SK-N-SH treated with all-trans-retinoic acid at 6 μM for 48 hours (cell line): ENCODE results near the gene MSRB3.
A peak's percentile ranks its signal among the peaks of the same experiment; 100 is the strongest.

Source experiments
- ATAC-seq: fragments of 200-7000 bp; cut with Tn5 transposase; 3 replicates; pipeline ENCODE4 v1.9.1; 2020; ENCODE audit warnings: mild to moderate bottlenecking, moderate library complexity
- ARNTL ChIP-seq: fragments of 450-650 bp; formaldehyde crosslinking; IDR thresholded peaks from 2 replicates; pipeline ENCODE4 v1.5.0; 2020; ENCODE audit warnings: low read depth, mild to moderate bottlenecking, moderate library complexity, borderline replicate concordance
- BACH2 ChIP-seq: fragments of 250-450 bp; sonication (Bioruptor Pico); IDR thresholded peaks from 2 replicates; pipeline ENCODE4 v1.9.0; 2021; ENCODE audit warnings: mild to moderate bottlenecking, borderline replicate concordance
- ESRRG ChIP-seq: fragments of 250-450 bp; sonication (Bioruptor Pico); IDR thresholded peaks from 2 replicates; pipeline ENCODE4 v1.6.1; 2021; ENCODE audit warnings: mild to moderate bottlenecking
- GLIS3 ChIP-seq: fragments of 250-450 bp; sonication (Bioruptor Pico); IDR thresholded peaks from 2 replicates; pipeline ENCODE4 v1.5.0; 2020; ENCODE audit warnings: mild to moderate bottlenecking, moderate library complexity
- ISL1 ChIP-seq: fragments of 250-450 bp; sonication (Bioruptor Pico); IDR thresholded peaks from 2 replicates; pipeline ENCODE4 v2.1.2; 2022; ENCODE audit warnings: mild to moderate bottlenecking, moderate library complexity
- OSR1 ChIP-seq: fragments of 250-450 bp; sonication (Bioruptor Pico); IDR thresholded peaks from 2 replicates; pipeline ENCODE4 v1.8.0; 2022; ENCODE audit warnings: moderate library complexity, mild to moderate bottlenecking, inconsistent platforms
- PPARA ChIP-seq: fragments of 250-450 bp; sonication (Bioruptor Pico); IDR thresholded peaks from 2 replicates; pipeline ENCODE4 v1.5.0; 2020; ENCODE audit warnings: mild to moderate bottlenecking, borderline replicate concordance
- RARB ChIP-seq: fragments of 250-450 bp; sonication (Bioruptor Pico); IDR thresholded peaks from 2 replicates; pipeline ENCODE4 v1.8.0; 2021; ENCODE audit warnings: mild to moderate bottlenecking, moderate library complexity
- SNAI2 ChIP-seq: fragments of 250-450 bp; sonication (Bioruptor Pico); IDR thresholded peaks from 2 replicates; pipeline ENCODE4 v1.5.0; 2020; ENCODE audit warnings: mild to moderate bottlenecking, moderate library complexity
- TOX ChIP-seq: fragments of 250-450 bp; sonication (Bioruptor Pico); IDR thresholded peaks from 2 replicates; pipeline ENCODE4 v1.8.0; 2021; ENCODE audit warnings: mild to moderate bottlenecking, moderate library complexity, borderline replicate concordance
- ZC3H10 ChIP-seq: fragments of 250-450 bp; sonication (Bioruptor Pico); IDR thresholded peaks from 2 replicates; pipeline ENCODE4 v1.5.1; 2021; ENCODE audit warnings: mild to moderate bottlenecking, moderate library complexity
- ZFP3 ChIP-seq: fragments of 250-450 bp; sonication (Bioruptor Pico); IDR thresholded peaks from 2 replicates; pipeline ENCODE4 v1.5.0; 2020; ENCODE audit warnings: mild to moderate bottlenecking, moderate library complexity
- ZNF565 ChIP-seq: fragments of 450-650 bp; formaldehyde crosslinking; conservative IDR thresholded peaks from 2 replicates; pipeline ENCODE4 v1.5.0; 2020; ENCODE audit warnings: low read depth, mild to moderate bottlenecking, moderate library complexity
- ZNF8 ChIP-seq: fragments of 450-650 bp; formaldehyde crosslinking; IDR thresholded peaks from 2 replicates; pipeline ENCODE4 v1.5.0; 2020; ENCODE audit warnings: mild to moderate bottlenecking, moderate library complexity
- TF ChIP-seq, protein P1 (sequence below): fragments of 250-450 bp; sonication (Bioruptor Pico); IDR thresholded peaks from 2 replicates; pipeline ENCODE4 v1.5.1; 2021; ENCODE audit warnings: mild to moderate bottlenecking, moderate library complexity
- TF ChIP-seq, protein P2 (sequence below): fragments of 250-450 bp; sonication (Bioruptor Pico); IDR thresholded peaks from 2 replicates; pipeline ENCODE4 v1.8.0; 2021; ENCODE audit warnings: low read depth, mild to moderate bottlenecking, moderate library complexity, borderline replicate concordance
- TF ChIP-seq, protein P3 (sequence below): fragments of 250-450 bp; sonication (Bioruptor Pico); IDR thresholded peaks from 2 replicates; pipeline ENCODE4 v1.8.0; 2020; ENCODE audit warnings: mild to moderate bottlenecking, moderate library complexity, borderline replicate concordance
- TF ChIP-seq, protein P4 (sequence below): fragments of 250-450 bp; sonication (Bioruptor Pico); IDR thresholded peaks from 2 replicates; pipeline ENCODE4 v1.5.1; 2020; ENCODE audit warnings: low read depth, mild to moderate bottlenecking, moderate library complexity
- TF ChIP-seq, protein P5 (sequence below): fragments of 250-450 bp; sonication (Bioruptor Pico); IDR thresholded peaks from 2 replicates; pipeline ENCODE4 v1.5.0; 2020; ENCODE audit warnings: mild to moderate bottlenecking, moderate library complexity

MSRB3 gene

DNA sequence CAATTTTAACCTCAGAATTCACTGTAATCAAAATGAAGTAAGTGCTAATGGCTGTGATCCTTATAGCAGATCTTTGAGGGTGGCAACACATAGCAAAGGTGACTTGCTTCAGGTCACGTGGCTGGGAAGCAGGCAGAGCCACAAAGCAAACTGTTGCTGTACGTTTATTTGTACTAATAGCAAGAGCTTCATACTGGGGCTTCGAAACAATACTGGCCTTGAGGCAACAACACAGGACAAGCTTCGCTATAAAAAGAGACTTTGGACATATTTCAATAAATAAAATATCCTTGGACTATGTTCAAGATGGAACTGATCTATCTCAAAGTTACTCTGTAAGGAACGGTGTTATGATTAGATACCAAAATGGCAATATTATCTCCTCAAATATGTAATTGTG, 44.6 kb downstream of the MSRB3 start:
- TF ChIP-seq ZC3H10 (CRISPR knock-in tag) (no peak), ISL1 (no peak), ZNF565 (no peak), TOX (CRISPR knock-in tag) (no peak), SNAI2 (CRISPR knock-in tag) (no peak)
- TF ChIP-seq, protein P1, sequence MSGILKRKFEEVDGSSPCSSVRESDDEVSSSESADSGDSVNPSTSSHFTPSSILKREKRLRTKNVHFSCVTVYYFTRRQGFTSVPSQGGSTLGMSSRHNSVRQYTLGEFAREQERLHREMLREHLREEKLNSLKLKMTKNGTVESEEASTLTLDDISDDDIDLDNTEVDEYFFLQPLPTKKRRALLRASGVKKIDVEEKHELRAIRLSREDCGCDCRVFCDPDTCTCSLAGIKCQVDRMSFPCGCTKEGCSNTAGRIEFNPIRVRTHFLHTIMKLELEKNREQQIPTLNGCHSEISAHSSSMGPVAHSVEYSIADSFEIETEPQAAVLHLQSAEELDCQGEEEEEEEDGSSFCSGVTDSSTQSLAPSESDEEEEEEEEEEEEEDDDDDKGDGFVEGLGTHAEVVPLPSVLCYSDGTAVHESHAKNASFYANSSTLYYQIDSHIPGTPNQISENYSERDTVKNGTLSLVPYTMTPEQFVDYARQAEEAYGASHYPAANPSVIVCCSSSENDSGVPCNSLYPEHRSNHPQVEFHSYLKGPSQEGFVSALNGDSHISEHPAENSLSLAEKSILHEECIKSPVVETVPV: no peak
- TF ChIP-seq, protein P2, sequence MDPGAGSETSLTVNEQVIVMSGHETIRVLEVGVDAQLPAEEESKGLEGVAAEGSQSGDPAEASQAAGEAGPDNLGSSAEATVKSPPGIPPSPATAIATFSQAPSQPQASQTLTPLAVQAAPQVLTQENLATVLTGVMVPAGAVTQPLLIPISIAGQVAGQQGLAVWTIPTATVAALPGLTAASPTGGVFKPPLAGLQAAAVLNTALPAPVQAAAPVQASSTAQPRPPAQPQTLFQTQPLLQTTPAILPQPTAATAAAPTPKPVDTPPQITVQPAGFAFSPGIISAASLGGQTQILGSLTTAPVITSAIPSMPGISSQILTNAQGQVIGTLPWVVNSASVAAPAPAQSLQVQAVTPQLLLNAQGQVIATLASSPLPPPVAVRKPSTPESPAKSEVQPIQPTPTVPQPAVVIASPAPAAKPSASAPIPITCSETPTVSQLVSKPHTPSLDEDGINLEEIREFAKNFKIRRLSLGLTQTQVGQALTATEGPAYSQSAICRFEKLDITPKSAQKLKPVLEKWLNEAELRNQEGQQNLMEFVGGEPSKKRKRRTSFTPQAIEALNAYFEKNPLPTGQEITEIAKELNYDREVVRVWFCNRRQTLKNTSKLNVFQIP (CRISPR knock-in tag): no peak
- TF ChIP-seq, all 23 proteins: peak for 0
- no peak for ATAC-seq

DNA sequence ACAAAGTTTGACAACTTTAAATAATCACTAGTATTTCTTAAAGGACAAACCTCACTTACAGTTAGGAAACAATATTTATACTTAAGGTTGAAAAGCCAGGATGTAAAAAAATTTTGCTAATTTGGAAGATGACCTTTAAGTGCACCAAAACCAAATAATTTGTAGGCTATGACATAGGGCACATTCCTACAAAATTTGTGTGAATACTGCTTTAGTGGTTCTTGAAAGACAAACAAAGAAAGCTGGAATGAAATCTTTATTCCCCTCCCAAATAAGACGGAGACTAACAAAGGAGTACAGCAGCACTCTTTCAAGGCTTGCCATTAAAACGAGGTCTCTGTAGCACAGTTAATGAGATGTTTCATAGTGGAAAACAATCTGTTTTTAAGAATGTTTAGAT, 45.6 kb downstream of the MSRB3 start:
- ATAC-seq: no peak
- TF ChIP-seq ESRRG: no peak

DNA sequence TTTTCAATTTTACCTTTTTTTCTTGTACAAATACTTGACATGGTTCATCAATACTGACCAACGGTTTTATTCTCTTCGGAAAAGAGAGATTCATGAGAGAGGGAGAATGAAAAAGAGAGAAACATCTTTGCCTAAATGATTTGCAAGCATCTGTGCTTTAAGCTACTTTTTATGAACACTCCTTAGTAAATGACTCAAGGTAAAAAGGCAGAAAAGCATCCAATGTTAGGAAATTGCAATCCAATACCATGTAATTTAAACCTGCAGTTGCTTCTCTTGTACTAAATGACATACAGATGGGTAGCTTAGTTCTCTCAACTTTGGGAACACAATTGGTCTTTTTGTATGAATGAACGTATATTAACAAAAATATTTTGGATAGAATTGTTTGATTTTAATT, 46.1 kb downstream of the MSRB3 start:
- peak; percentile 25; the same call in 2 of the 3 replicates for ATAC-seq
- TF ChIP-seq TOX (CRISPR knock-in tag): no peak
- TF ChIP-seq, protein P3, sequence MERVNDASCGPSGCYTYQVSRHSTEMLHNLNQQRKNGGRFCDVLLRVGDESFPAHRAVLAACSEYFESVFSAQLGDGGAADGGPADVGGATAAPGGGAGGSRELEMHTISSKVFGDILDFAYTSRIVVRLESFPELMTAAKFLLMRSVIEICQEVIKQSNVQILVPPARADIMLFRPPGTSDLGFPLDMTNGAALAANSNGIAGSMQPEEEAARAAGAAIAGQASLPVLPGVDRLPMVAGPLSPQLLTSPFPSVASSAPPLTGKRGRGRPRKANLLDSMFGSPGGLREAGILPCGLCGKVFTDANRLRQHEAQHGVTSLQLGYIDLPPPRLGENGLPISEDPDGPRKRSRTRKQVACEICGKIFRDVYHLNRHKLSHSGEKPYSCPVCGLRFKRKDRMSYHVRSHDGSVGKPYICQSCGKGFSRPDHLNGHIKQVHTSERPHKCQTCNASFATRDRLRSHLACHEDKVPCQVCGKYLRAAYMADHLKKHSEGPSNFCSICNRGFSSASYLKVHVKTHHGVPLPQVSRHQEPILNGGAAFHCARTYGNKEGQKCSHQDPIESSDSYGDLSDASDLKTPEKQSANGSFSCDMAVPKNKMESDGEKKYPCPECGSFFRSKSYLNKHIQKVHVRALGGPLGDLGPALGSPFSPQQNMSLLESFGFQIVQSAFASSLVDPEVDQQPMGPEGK (CRISPR knock-in tag): no peak
- no peak for TF ChIP-seq OSR1 (CRISPR knock-in tag)
- TF ChIP-seq ZNF565: no peak
- TF ChIP-seq, protein P2 (CRISPR knock-in tag): no peak
- TF ChIP-seq ZNF8 (CRISPR knock-in tag): no peak
- TF ChIP-seq, protein P4, sequence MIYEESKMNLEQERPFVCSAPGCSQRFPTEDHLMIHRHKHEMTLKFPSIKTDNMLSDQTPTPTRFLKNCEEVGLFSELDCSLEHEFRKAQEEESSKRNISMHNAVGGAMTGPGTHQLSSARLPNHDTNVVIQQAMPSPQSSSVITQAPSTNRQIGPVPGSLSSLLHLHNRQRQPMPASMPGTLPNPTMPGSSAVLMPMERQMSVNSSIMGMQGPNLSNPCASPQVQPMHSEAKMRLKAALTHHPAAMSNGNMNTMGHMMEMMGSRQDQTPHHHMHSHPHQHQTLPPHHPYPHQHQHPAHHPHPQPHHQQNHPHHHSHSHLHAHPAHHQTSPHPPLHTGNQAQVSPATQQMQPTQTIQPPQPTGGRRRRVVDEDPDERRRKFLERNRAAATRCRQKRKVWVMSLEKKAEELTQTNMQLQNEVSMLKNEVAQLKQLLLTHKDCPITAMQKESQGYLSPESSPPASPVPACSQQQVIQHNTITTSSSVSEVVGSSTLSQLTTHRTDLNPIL (CRISPR knock-in tag): no peak
- TF ChIP-seq RARB: no peak
- TF ChIP-seq GLIS3 (CRISPR knock-in tag): no peak
- no peak for TF ChIP-seq ESRRG
- TF ChIP-seq, protein P5, sequence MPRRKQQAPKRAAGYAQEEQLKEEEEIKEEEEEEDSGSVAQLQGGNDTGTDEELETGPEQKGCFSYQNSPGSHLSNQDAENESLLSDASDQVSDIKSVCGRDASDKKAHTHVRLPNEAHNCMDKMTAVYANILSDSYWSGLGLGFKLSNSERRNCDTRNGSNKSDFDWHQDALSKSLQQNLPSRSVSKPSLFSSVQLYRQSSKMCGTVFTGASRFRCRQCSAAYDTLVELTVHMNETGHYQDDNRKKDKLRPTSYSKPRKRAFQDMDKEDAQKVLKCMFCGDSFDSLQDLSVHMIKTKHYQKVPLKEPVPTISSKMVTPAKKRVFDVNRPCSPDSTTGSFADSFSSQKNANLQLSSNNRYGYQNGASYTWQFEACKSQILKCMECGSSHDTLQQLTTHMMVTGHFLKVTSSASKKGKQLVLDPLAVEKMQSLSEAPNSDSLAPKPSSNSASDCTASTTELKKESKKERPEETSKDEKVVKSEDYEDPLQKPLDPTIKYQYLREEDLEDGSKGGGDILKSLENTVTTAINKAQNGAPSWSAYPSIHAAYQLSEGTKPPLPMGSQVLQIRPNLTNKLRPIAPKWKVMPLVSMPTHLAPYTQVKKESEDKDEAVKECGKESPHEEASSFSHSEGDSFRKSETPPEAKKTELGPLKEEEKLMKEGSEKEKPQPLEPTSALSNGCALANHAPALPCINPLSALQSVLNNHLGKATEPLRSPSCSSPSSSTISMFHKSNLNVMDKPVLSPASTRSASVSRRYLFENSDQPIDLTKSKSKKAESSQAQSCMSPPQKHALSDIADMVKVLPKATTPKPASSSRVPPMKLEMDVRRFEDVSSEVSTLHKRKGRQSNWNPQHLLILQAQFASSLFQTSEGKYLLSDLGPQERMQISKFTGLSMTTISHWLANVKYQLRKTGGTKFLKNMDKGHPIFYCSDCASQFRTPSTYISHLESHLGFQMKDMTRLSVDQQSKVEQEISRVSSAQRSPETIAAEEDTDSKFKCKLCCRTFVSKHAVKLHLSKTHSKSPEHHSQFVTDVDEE: no peak
- TF ChIP-seq BACH2 (CRISPR knock-in tag): no peak
- TF ChIP-seq, protein P1: no peak
- no peak for TF ChIP-seq ZFP3 (CRISPR knock-in tag)
- TF ChIP-seq ISL1: no peak
- TF ChIP-seq PPARA (CRISPR knock-in tag): no peak
- no peak for TF ChIP-seq ARNTL
- no peak for TF ChIP-seq SNAI2 (CRISPR knock-in tag)
